ENCODE data around the gene CLDN1.

- TF ChIP-seq POLR2A (IDR thresholded peaks at IDR 0.05) (no peak), CTCF (IDR thresholded peaks at IDR 0.05) (no peak), POLR2AphosphoS5 (IDR thresholded peaks at IDR 0.05) (no peak)
Observed at GRCh38 chr3:190345878-190346277, 23.6 kb upstream of the CLDN1 start.

Data from transverse colon (tissue), 4 donors.